Neural progenitor cell (in vitro differentiated cells): Measurements from ENCODE around the gene SLC30A4. TPM values are rescaled to one million over a fixed set of nuclear protein-coding genes. Genes with fewer than 3 reads are reported as not detected.

ENCODE experiments used
- DNase-seq: peaks from one replicate; pipeline ENCODE4 v3.0.0-alpha.2; 2016; ENCODE audit warnings: low spot score
- H2AFZ ChIP-seq: fragments of 200-600 bp; sonication (generic); replicated peaks from 2 replicates; pipeline ENCODE4 v1.6.1; 2016; ENCODE audit warnings: antibody characterized with exemption
- H3F3A ChIP-seq: fragments of 200-600 bp; sonication (generic); 2 replicates; pipeline ENCODE4 v1.6.1; 2016; ENCODE audit warnings: antibody characterized with exemption, low read depth
- H3K27ac ChIP-seq: fragments of 200-600 bp; sonication (generic); 2 replicates; pipeline ENCODE4 v1.5.1; 2016; ENCODE audit warnings: mild to moderate bottlenecking
- H3K27me3 ChIP-seq: fragments of 200-600 bp; sonication (generic); 2 replicates; pipeline ENCODE4 v1.6.1; 2016; ENCODE audit warnings: mild to moderate bottlenecking, moderate library complexity
- H3K36me3 ChIP-seq: fragments of 200-600 bp; sonication (generic); 2 replicates; pipeline ENCODE4 v1.5.1; 2016
- H3K4me1 ChIP-seq: fragments of 200-600 bp; sonication (generic); 2 replicates; pipeline ENCODE4 v1.6.1; 2016; ENCODE audit warnings: mixed run types
- H3K4me2 ChIP-seq: fragments of 200-600 bp; sonication (generic); 2 replicates; pipeline ENCODE4 v1.6.1; 2016
- H3K4me3 ChIP-seq: fragments of 200-600 bp; sonication (generic); 2 replicates; pipeline ENCODE4 v1.5.1; 2016
- H3K79me2 ChIP-seq: fragments of 200-600 bp; sonication (generic); 2 replicates; pipeline ENCODE4 v1.6.1; 2016; ENCODE audit warnings: low read depth
- H3K9ac ChIP-seq: fragments of 200-600 bp; sonication (generic); 2 replicates; pipeline ENCODE4 v1.6.1; 2016
- H3K9me3 ChIP-seq: fragments of 200-600 bp; sonication (generic); 2 replicates; pipeline ENCODE4 v1.5.1; 2016; ENCODE audit warnings: low read depth
- H4K20me1 ChIP-seq: fragments of 200-600 bp; sonication (generic); 2 replicates; pipeline ENCODE4 v1.6.1; 2016; ENCODE audit warnings: low read depth
- H3K27ac Mint-ChIP-seq: 3 replicates; pipeline ENCODE4 v1.8.0; 2021; ENCODE audit warnings: mixed read lengths
- H3K27me3 Mint-ChIP-seq: 2 replicates; pipeline ENCODE4 v1.8.0; 2022; ENCODE audit warnings: low read depth, mild to moderate bottlenecking, inconsistent platforms, moderate library complexity, mixed read lengths; ENCODE audit not compliant: insufficient read depth
- H3K36me3 Mint-ChIP-seq: 3 replicates; pipeline ENCODE4 v1.8.0; 2021; ENCODE audit warnings: mixed read lengths
- H3K4me1 Mint-ChIP-seq: 3 replicates; pipeline ENCODE4 v1.8.0; 2021; ENCODE audit warnings: mixed read lengths
- H3K4me3 Mint-ChIP-seq: 3 replicates; pipeline ENCODE4 v1.8.0; 2021; ENCODE audit warnings: mild to moderate bottlenecking, moderate library complexity, mixed read lengths
- H3K9me3 Mint-ChIP-seq: 3 replicates; pipeline ENCODE4 v1.8.0; 2020; ENCODE audit warnings: mixed read lengths
- EZH2 ChIP-seq: fragments of 200-600 bp; sonication (generic); IDR thresholded peaks from 2 replicates; pipeline ENCODE4 v1.6.1; 2017; ENCODE audit warnings: antibody characterized with exemption, mild to moderate bottlenecking, moderate library complexity
- EZH2phosphoT487 ChIP-seq: fragments of 200-600 bp; sonication (generic); IDR thresholded peaks from 2 replicates; pipeline ENCODE4 v1.6.1; 2017; ENCODE audit warnings: antibody characterized with exemption
- total RNA-seq: library from RNA; depleted of rRNA; stranded (reverse); fragments of >200 nt; gene quantifications from 2 replicates; pipeline ENCODE4 v1.2.3, GENCODE V29; 2015; ENCODE audit warnings: low replicate concordance
- TF ChIP-seq, protein P1 (sequence below): fragments of 200-600 bp; sonication (generic); IDR thresholded peaks from 2 replicates; pipeline ENCODE4 v1.5.1; 2017; ENCODE audit warnings: antibody characterized with exemption, mild to moderate bottlenecking

SLC30A4 gene
- total RNA-seq, 1 donor from 2014 or later: 0.02 TPM

- Histone ChIP-seq H3K4me2 (no peak overlapping the region), H3K4me3 (no peak overlapping the region), H3K9ac (no peak overlapping the region), H3K36me3 (no peaks in the 10 kb centered on the region), H3K79me2 (no peaks in the 10 kb centered on the region), H2AFZ (no peak overlapping the region), H3K9me3 (no peaks in the 10 kb centered on the region), H3K27me3 (no peaks in the 10 kb centered on the region), H3K4me1 (no peaks in the 10 kb centered on the region), H3K27ac (no peak overlapping the region), H3F3A (no peaks in the 10 kb centered on the region), H4K20me1 (no peaks in the 10 kb centered on the region)
- no peak overlapping the region for H3K27ac Mint-ChIP-seq
- H3K27me3 Mint-ChIP-seq: peaks cover 6% of the 10 kb centered on the region
- no peaks in the 10 kb centered on the region for H3K4me1 Mint-ChIP-seq
- H3K9me3 Mint-ChIP-seq: peaks cover 7% of the 10 kb centered on the region
- H3K36me3 Mint-ChIP-seq: no peaks in the 10 kb centered on the region
- no peak overlapping the region for H3K4me3 Mint-ChIP-seq
- TF ChIP-seq, protein P1, sequence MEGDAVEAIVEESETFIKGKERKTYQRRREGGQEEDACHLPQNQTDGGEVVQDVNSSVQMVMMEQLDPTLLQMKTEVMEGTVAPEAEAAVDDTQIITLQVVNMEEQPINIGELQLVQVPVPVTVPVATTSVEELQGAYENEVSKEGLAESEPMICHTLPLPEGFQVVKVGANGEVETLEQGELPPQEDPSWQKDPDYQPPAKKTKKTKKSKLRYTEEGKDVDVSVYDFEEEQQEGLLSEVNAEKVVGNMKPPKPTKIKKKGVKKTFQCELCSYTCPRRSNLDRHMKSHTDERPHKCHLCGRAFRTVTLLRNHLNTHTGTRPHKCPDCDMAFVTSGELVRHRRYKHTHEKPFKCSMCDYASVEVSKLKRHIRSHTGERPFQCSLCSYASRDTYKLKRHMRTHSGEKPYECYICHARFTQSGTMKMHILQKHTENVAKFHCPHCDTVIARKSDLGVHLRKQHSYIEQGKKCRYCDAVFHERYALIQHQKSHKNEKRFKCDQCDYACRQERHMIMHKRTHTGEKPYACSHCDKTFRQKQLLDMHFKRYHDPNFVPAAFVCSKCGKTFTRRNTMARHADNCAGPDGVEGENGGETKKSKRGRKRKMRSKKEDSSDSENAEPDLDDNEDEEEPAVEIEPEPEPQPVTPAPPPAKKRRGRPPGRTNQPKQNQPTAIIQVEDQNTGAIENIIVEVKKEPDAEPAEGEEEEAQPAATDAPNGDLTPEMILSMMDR: no peak
- no peak for TF ChIP-seq EZH2
- no peak for TF ChIP-seq EZH2phosphoT487
- no peak for DNase-seq
These were observed 71.3 kb downstream of the SLC30A4 start for GRCh38 chr15:45451265-45451664.

- peaks cover 5% of the 10 kb centered on the region for H3K9me3 Mint-ChIP-seq
- Histone ChIP-seq H3K27ac (no peak overlapping the region), H4K20me1 (no peaks in the 10 kb centered on the region), H3K4me2 (no peak overlapping the region), H3K36me3 (no peaks in the 10 kb centered on the region), H3K79me2 (no peaks in the 10 kb centered on the region), H2AFZ (no peak overlapping the region), H3K9ac (no peak overlapping the region), H3K4me3 (no peak overlapping the region), H3K27me3 (no peaks in the 10 kb centered on the region), H3K9me3 (no peaks in the 10 kb centered on the region), H3F3A (no peaks in the 10 kb centered on the region), H3K4me1 (no peaks in the 10 kb centered on the region)
- TF ChIP-seq EZH2phosphoT487: no peak
- TF ChIP-seq, protein P1: no peak
- TF ChIP-seq EZH2: no peak
- no peak overlapping the region for H3K27ac Mint-ChIP-seq
- no peaks in the 10 kb centered on the region for H3K36me3 Mint-ChIP-seq
- no peaks in the 10 kb centered on the region for H3K4me1 Mint-ChIP-seq
- no peak for DNase-seq
- peaks cover 4% of the 10 kb centered on the region for H3K27me3 Mint-ChIP-seq
- no peak overlapping the region for H3K4me3 Mint-ChIP-seq
These were observed 72.4 kb downstream of the SLC30A4 start for GRCh38 chr15:45449916-45450867.

- Histone ChIP-seq H3K9ac (no peak overlapping the region), H3F3A (no peaks in the 10 kb centered on the region), H2AFZ (no peak overlapping the region), H3K36me3 (no peaks in the 10 kb centered on the region), H3K4me2 (no peak overlapping the region), H4K20me1 (no peaks in the 10 kb centered on the region), H3K4me3 (no peak overlapping the region), H3K9me3 (no peaks in the 10 kb centered on the region), H3K27ac (no peak overlapping the region), H3K79me2 (no peaks in the 10 kb centered on the region), H3K27me3 (no peaks in the 10 kb centered on the region), H3K4me1 (no peaks in the 10 kb centered on the region)
- DNase-seq: no peak
- no peak overlapping the region for H3K4me3 Mint-ChIP-seq
- no peaks in the 10 kb centered on the region for H3K4me1 Mint-ChIP-seq
- TF ChIP-seq EZH2phosphoT487 (no peak), EZH2 (no peak)
- TF ChIP-seq, protein P1: no peak
- no peak overlapping the region for H3K27ac Mint-ChIP-seq
- H3K36me3 Mint-ChIP-seq: no peaks in the 10 kb centered on the region
- H3K27me3 Mint-ChIP-seq: peaks cover 4% of the 10 kb centered on the region
- H3K9me3 Mint-ChIP-seq: peaks cover 5% of the 10 kb centered on the region
These were observed 73.2 kb downstream of the SLC30A4 start for GRCh38 chr15:45449395-45449794.
